ENCODE measurements around the gene DCBLD2. TPM values are rescaled to one million over a fixed set of nuclear protein-coding genes. Genes with fewer than 3 reads are reported as not detected.
A peak's percentile ranks its signal among the peaks of the same experiment; 100 is the strongest.

DCBLD2 gene
- total and polyA plus RNA-seq, 2 of the 13 experiments (the other 11 are each of a cell fraction or from before 2014, with no cell fraction given) = 43.8 to 56.9 TPM

DNA sequence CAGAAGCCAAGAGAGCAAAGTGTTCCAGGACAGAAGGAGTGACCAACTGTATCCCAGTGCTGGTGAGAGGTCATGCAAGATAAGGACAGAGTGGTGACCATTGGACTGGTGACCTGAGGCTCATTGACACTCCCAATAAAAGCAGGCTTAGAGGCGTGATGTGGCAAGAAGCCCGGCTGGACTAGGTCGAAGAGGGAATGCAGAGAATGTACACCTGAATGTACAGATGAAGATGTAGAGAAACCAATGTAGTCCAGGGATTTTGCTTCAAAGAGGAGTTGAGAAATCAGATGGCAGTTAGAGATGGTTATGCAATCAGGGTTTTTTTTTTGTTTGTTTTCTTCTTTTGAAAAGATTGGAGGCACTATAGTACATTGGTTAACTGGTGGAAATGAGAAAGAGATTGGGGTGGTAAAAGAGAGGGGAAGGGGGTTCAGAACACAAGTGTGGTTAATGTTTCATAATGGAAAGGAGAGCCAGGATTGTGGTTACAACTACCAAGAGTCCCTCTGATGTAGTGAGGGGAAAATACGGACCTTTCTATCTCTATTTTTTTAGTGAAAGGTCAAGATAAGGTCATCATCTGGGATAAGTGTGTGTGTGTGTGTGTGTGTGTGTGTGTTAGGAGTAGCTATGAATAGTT is 115.0 kb downstream of the DCBLD2 start (continued):
- no peak for TF ChIP-seq ZNF512B (CRISPR knock-in tag; IDR thresholded peaks at IDR 0.05; ENCODE audit: borderline replicate concordance)
- peak; percentile 42; the same call in 1 of the 2 replicates for TF ChIP-seq TARDBP (CRISPR knock-in tag; IDR thresholded peaks at IDR 0.05)
- TF ChIP-seq ZNF605 (CRISPR knock-in tag; IDR thresholded peaks at IDR 0.05) = 0 out of 2 replicates have a peak, but pooled peaks have one; percentile 39
- no peak for TF ChIP-seq DNMT3B (CRISPR knock-in tag; conservative IDR thresholded peaks at IDR 0.05)
- TF ChIP-seq JDP2 (CRISPR knock-in tag; IDR thresholded peaks at IDR 0.05; ENCODE audit: borderline replicate concordance) = no peak
- TF ChIP-seq, protein P1, sequence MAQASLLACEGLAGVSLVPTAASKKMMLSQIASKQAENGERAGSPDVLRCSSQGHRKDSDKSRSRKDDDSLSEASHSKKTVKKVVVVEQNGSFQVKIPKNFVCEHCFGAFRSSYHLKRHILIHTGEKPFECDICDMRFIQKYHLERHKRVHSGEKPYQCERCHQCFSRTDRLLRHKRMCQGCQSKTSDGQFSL (CRISPR knock-in tag; IDR thresholded peaks at IDR 0.05) = no peak; the same call in 1 of the 2 replicates
- TF ChIP-seq JUNB (CRISPR knock-in tag; IDR thresholded peaks at IDR 0.05; ENCODE audit: borderline replicate concordance) = peak; percentile 26; the same call in 1 of the 2 replicates
- TF ChIP-seq MTF2 (CRISPR knock-in tag; IDR thresholded peaks at IDR 0.05; ENCODE audit: borderline replicate concordance) = no peak
- TF ChIP-seq MIXL1 (CRISPR knock-in tag; IDR thresholded peaks at IDR 0.05) = peak; percentile 34; the same call in 1 of the 2 replicates
- TF ChIP-seq ZSCAN31 (CRISPR knock-in tag; IDR thresholded peaks at IDR 0.05; ENCODE audit: low read depth) = no peak
- TF ChIP-seq ZNF614 (CRISPR knock-in tag; IDR thresholded peaks at IDR 0.05; ENCODE audit: borderline replicate concordance) = peak; percentile 56; the same call in 1 of the 2 replicates
- TF ChIP-seq ATF3 (CRISPR knock-in tag; IDR thresholded peaks at IDR 0.05) = no peak
- TF ChIP-seq TBX2 (CRISPR knock-in tag; IDR thresholded peaks at IDR 0.05; ENCODE audit: borderline replicate concordance) = peak; percentile 71; the same call in 1 of the 2 replicates
- TF ChIP-seq, protein P2, sequence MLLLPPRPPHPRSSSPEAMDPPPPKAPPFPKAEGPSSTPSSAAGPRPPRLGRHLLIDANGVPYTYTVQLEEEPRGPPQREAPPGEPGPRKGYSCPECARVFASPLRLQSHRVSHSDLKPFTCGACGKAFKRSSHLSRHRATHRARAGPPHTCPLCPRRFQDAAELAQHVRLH (CRISPR knock-in tag; IDR thresholded peaks at IDR 0.05; ENCODE audit: borderline replicate concordance, low read depth) = no peak
- TF ChIP-seq PHF21A (CRISPR knock-in tag; IDR thresholded peaks at IDR 0.05) = peak; percentile 74
- TF ChIP-seq, protein P3, sequence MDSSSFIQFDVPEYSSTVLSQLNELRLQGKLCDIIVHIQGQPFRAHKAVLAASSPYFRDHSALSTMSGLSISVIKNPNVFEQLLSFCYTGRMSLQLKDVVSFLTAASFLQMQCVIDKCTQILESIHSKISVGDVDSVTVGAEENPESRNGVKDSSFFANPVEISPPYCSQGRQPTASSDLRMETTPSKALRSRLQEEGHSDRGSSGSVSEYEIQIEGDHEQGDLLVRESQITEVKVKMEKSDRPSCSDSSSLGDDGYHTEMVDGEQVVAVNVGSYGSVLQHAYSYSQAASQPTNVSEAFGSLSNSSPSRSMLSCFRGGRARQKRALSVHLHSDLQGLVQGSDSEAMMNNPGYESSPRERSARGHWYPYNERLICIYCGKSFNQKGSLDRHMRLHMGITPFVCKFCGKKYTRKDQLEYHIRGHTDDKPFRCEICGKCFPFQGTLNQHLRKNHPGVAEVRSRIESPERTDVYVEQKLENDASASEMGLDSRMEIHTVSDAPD (CRISPR knock-in tag; IDR thresholded peaks at IDR 0.05) = peak; percentile 89; the same call in 1 of the 2 replicates
- no peak for TF ChIP-seq ZNF224 (CRISPR knock-in tag; IDR thresholded peaks at IDR 0.05)
- peak; percentile 65; the same call in 1 of the 2 replicates for TF ChIP-seq FOXJ3 (CRISPR knock-in tag; IDR thresholded peaks at IDR 0.05; ENCODE audit: borderline replicate concordance)
- TF ChIP-seq, protein P4, sequence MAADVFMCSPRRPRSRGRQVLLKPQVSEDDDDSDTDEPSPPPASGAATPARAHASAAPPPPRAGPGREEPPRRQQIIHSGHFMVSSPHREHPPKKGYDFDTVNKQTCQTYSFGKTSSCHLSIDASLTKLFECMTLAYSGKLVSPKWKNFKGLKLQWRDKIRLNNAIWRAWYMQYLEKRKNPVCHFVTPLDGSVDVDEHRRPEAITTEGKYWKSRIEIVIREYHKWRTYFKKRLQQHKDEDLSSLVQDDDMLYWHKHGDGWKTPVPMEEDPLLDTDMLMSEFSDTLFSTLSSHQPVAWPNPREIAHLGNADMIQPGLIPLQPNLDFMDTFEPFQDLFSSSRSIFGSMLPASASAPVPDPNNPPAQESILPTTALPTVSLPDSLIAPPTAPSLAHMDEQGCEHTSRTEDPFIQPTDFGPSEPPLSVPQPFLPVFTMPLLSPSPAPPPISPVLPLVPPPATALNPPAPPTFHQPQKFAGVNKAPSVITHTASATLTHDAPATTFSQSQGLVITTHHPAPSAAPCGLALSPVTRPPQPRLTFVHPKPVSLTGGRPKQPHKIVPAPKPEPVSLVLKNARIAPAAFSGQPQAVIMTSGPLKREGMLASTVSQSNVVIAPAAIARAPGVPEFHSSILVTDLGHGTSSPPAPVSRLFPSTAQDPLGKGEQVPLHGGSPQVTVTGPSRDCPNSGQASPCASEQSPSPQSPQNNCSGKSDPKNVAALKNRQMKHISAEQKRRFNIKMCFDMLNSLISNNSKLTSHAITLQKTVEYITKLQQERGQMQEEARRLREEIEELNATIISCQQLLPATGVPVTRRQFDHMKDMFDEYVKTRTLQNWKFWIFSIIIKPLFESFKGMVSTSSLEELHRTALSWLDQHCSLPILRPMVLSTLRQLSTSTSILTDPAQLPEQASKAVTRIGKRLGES (CRISPR knock-in tag; IDR thresholded peaks at IDR 0.05; ENCODE audit: borderline replicate concordance) = no peak
- 0 out of 2 replicates have a peak, but pooled peaks have one; percentile 42 for TF ChIP-seq ZSCAN29 (CRISPR knock-in tag; conservative IDR thresholded peaks at IDR 0.05)

All from HepG2 (cell line).